IPS-15b (cell line): Measurements from ENCODE around the gene PXK.
A peak's percentile ranks its signal among the peaks of the same experiment; 100 is the strongest.

Experiments
- H3K27me3 ChIP-seq: one replicate; pipeline ENCODE4 v1.6.1; 2013; ENCODE audit warnings: low read length; ENCODE audit not compliant: control insufficient read depth, insufficient read depth
- H3K36me3 ChIP-seq: one replicate; pipeline ENCODE4 v1.6.1; 2013; ENCODE audit warnings: low read length; ENCODE audit not compliant: control insufficient read depth, insufficient read depth
- H3K4me1 ChIP-seq: one replicate; pipeline ENCODE4 v1.6.1; 2013; ENCODE audit warnings: mild to moderate bottlenecking, low read length; ENCODE audit not compliant: control insufficient read depth, insufficient read depth
- H3K4me3 ChIP-seq: one replicate; pipeline ENCODE4 v1.5.1; 2013; ENCODE audit warnings: low read depth, low read length
- H3K9ac ChIP-seq: one replicate; pipeline ENCODE4 v1.6.1; 2013; ENCODE audit warnings: low read depth, mild to moderate bottlenecking, low read length
- H3K9me3 ChIP-seq: one replicate; pipeline ENCODE4 v1.6.1; 2013; ENCODE audit warnings: mild to moderate bottlenecking, low read length; ENCODE audit not compliant: control insufficient read depth, insufficient read depth

The PXK gene

DNA sequence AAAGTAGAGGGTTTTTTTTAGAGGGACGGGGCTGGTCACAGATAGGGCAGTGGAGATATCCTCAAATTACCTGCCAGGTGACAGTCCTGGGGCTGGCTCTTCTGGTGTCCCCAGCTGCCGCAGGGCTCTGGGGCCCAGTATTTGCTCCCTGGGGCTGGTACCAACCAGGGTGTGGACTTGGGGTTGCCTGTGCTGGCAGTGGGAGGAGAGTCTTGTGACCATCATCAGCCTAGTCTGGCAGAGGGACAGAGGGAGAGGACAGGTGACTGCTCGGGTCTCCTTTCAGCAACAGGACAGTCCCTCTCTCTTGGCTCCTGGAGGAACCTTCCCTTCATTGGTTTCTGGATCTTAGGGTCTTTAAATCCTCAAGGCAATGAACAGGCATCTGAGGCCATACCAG, 34.5 kb upstream of the PXK start:
- no peaks in the 10 kb centered on the region for H3K27me3 ChIP-seq
- no peaks in the 10 kb centered on the region for H3K36me3 ChIP-seq
- H3K4me3 ChIP-seq = no peak overlapping the region
- H3K9me3 ChIP-seq = no peaks in the 10 kb centered on the region
- H3K4me1 ChIP-seq = peaks cover 2% of the 10 kb centered on the region
- H3K9ac ChIP-seq = no peak overlapping the region

DNA sequence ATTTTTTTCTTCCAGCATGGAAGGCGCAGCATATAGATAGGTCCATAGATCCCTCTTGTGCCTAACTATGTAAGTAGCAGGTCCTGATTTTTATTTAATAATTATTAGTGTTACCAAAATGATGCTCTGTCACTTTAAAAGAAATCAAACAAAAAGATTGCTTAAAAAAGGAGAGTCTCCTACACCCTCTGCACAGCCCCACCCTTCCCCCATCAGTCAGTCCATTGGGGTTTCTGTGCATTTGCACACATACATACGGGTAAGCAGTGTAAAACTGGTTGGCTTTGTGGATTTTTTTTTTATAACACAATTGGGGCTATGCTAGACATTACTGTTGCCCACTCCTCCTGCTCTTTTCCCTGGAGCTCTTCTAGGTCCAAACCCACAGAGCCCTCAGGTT, 33.6 kb upstream of the PXK start:
- peaks cover 2% of the 10 kb centered on the region for H3K4me1 ChIP-seq
- H3K36me3 ChIP-seq = no peaks in the 10 kb centered on the region
- no peak overlapping the region for H3K9ac ChIP-seq
- H3K4me3 ChIP-seq = no peak overlapping the region
- H3K27me3 ChIP-seq = no peaks in the 10 kb centered on the region
- no peaks in the 10 kb centered on the region for H3K9me3 ChIP-seq

DNA sequence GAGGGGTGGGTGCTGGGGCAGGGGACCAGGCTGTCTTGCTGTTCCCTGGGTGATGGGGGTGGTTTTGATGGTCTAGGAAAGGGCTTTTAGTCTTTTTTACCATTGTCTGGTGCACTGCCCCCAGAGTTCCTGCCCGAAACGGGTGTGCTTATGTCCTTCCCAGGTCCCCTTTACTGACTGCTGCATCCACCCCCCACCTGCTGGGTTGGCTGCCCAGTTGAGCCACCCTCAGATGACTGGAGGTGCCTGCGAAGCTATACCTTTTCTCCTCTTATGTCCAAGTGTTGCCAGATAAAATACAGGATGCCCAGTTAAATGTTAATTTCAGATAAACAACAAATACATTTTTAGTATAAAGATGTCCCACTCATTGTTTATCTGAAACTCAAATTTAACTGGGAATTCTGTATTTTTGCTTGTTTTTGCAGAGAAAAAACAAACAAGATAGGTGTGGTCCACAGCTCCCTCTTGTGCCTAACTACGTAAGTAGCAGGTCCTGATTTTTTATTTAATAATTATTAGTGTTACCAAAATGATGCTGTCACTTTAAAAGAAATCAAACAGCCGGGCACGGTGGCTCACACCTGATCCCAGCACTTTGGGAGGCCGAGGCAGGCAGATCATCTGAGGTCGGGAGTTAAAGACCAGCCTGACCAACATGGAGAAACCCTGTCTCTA, 32.7 kb upstream of the PXK start:
- no peak overlapping the region for H3K4me3 ChIP-seq
- no peaks in the 10 kb centered on the region for H3K27me3 ChIP-seq
- H3K9ac ChIP-seq = no peak overlapping the region
- H3K4me1 ChIP-seq = peaks cover 2% of the 10 kb centered on the region
- no peaks in the 10 kb centered on the region for H3K36me3 ChIP-seq
- H3K9me3 ChIP-seq = no peaks in the 10 kb centered on the region

DNA sequence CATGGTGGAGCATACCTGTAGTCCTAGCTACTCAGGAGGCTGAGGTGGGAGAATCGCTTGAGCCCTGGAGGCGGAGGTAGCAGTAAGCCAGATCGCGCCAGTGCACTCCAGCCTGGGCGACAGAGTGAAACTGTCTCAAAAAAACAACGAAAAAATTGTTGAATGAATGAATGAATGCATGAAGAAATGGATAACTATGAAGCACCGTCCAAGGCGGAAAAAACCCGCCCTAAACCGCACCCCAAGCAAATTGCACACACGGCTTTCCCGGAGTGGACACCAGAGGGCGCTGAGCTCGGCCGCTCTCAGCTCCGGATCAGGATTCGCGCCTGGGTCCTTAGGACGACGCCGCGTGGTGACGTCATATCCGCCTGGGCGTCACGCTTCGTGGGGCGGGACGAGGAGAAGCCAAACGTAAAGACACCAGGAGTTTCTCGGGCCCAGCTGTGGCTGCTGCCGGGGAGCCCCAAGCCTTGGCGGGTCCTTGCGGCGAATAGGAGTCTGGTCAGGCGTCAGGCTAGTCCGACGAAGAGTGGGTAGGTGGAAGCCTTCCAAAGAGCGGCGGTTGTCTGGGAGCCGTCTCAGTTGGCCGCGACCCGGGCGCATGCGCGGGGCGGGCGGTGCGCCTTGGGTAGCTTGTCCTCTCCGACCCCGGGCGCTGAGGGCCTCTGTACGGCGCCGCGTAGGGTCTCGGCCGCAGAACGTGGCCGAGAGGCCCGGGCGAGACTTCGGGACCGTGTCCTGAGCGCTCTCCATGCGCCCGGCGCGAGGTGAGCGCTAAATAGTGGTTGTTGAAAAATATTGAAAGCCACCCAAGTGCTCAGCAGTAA, 26.6 kb upstream of the PXK start, which contains the start of the genes HTD2 and RPP14:
HTD2 (plus strand) TSS at position 639 of the 830 bp plus-strand sequence. CDS start 11,094 bp downstream, outside the sequence.
RPP14 (plus strand) TSS at position 364 of the 830 bp plus-strand sequence. CDS start 4,085 bp downstream, outside the sequence.
- H3K9ac ChIP-seq = peak within 1 kb of the TSS; percentile 100

DNA sequence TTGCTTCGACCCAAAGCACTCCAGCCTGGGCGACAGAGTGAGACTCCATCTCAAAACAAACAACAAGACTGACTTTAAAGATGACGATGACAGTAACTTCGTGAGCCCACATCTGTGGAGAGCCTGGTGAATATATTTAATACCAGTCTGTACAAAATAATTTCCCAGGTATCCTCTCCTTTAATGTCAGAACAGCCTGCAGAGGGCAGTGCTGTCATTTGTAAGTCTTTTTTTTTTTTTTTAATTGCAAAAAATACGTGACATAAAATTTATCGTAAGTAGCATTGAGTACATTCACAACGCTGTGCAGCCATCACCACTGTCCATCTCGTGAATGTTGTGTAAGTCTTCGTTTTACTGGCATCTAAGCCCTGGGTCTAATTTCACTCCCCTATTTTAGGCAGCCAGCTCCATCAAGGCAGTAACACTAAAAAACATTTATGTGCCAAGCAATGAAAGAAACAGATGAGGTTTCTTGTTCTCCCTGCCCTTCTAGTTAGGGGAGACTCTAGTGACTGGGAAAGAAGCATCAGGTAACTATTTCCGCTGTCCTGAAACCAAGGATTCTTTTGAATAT, 25.0 kb upstream of the PXK start:
- no peaks in the 10 kb centered on the region for H3K27me3 ChIP-seq
- no peaks in the 10 kb centered on the region for H3K9me3 ChIP-seq
- peaks cover 19% of the 10 kb centered on the region for H3K36me3 ChIP-seq
- H3K4me1 ChIP-seq = peaks cover 4% of the 10 kb centered on the region
- peak overlapping the region; percentile 97 for H3K4me3 ChIP-seq
- peak overlapping the region; percentile 100 for H3K9ac ChIP-seq

More for the DNA sequence above, 26.6 kb upstream of the PXK start, which contains the start of the genes HTD2 and RPP14:
- H3K27me3 ChIP-seq = no peaks in the 10 kb centered on the region
- H3K4me1 ChIP-seq = peaks cover 4% of the 10 kb centered on the region
- H3K9me3 ChIP-seq = no peaks in the 10 kb centered on the region
- H3K36me3 ChIP-seq = peaks cover 3% of the 10 kb centered on the region
- H3K4me3 ChIP-seq = peak within 1 kb of the TSS; percentile 97

DNA sequence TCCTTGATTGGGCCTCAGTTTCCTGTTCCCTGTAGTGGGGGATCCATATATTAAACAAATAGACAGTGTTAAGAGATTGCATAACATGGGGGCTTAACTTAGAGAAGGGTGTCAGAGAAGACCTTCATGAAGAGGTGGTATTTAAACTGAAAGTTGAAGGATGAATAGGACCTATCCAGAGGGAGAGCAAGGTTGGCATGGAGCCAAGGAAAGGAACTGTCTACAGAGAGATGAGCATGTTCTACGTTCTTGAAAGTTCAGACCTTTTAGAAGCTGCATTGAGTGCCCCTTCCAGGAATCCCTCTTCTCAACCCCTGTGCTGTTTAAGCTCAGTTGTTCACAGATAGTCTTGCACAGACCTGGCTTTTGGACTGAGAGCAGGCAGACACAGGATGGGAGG, 24.0 kb upstream of the PXK start:
- no peaks in the 10 kb centered on the region for H3K27me3 ChIP-seq
- no peak overlapping the region for H3K4me3 ChIP-seq
- no peaks in the 10 kb centered on the region for H3K9me3 ChIP-seq
- H3K9ac ChIP-seq = no peak overlapping the region
- peaks cover 4% of the 10 kb centered on the region for H3K4me1 ChIP-seq
- H3K36me3 ChIP-seq = peaks cover 19% of the 10 kb centered on the region

DNA sequence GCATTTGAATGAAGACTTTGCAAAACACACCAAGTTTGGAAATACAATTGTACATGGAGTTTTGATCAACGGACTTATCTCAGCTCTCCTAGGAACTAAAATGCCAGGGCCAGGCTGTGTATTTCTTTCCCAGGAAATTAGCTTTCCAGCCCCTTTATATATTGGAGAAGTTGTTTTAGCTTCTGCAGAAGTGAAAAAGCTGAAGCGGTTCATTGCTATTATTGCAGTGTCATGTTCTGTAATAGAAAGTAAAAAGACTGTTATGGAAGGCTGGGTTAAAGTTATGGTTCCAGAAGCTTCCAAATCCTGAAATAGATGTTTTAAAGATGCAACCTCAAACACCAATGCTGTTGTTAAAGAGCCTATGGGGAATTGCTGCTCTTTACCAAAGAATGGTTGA, 14.9 kb upstream of the PXK start:
- Histone ChIP-seq H3K4me3 (no peak overlapping the region), H3K4me1 (peaks cover 13% of the 10 kb centered on the region), H3K27me3 (no peaks in the 10 kb centered on the region), H3K9me3 (no peaks in the 10 kb centered on the region), H3K9ac (no peak overlapping the region), H3K36me3 (peaks cover 17% of the 10 kb centered on the region)

DNA sequence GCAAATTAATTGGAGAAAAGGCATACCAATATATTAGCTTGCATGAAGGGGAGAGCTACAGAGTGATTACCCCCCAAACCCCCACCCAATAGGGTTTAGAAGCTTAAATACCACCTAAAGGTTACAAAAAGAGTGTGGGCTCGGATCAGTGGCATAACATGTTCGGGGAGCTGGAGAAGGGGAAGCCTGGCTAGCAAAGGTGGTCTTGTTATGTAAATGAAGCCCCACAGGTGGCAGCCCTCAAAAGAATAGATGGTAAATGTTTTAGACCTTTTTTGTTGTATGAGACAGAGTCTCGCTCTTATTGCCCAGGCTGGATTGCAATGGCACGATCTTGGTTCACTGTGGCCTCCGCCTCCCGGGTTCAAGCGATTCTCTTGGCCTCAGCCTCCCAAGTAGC, 10.9 kb upstream of the PXK start:
- Histone ChIP-seq H3K27me3 (no peaks in the 10 kb centered on the region), H3K4me3 (peak overlapping the region; percentile 2), H3K9ac (no peak overlapping the region), H3K9me3 (no peaks in the 10 kb centered on the region), H3K4me1 (peaks cover 13% of the 10 kb centered on the region), H3K36me3 (peaks cover 12% of the 10 kb centered on the region)

DNA sequence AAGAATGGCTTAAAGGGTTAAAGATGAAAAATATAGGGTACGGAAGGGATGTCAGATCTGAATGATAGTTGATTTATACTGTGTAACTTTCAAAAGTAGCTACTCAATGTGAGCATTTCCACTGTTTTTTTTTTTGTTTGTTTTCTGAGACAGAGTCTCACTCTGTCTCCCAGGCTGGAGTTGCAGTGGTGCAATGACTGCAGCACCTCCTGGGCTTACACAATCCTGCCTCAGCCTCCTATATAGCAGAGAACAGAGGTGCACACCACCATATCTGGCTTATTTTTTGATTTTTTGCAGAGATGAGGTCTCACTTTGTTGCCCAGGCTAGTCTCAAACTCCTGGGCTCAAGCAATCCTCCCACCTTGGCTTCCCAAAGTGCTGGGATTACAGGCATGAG, 9.9 kb upstream of the PXK start:
- Histone ChIP-seq H3K9ac (no peak overlapping the region), H3K36me3 (peaks cover 4% of the 10 kb centered on the region), H3K4me3 (no peak overlapping the region), H3K9me3 (no peaks in the 10 kb centered on the region), H3K4me1 (peaks cover 13% of the 10 kb centered on the region), H3K27me3 (no peaks in the 10 kb centered on the region)

DNA sequence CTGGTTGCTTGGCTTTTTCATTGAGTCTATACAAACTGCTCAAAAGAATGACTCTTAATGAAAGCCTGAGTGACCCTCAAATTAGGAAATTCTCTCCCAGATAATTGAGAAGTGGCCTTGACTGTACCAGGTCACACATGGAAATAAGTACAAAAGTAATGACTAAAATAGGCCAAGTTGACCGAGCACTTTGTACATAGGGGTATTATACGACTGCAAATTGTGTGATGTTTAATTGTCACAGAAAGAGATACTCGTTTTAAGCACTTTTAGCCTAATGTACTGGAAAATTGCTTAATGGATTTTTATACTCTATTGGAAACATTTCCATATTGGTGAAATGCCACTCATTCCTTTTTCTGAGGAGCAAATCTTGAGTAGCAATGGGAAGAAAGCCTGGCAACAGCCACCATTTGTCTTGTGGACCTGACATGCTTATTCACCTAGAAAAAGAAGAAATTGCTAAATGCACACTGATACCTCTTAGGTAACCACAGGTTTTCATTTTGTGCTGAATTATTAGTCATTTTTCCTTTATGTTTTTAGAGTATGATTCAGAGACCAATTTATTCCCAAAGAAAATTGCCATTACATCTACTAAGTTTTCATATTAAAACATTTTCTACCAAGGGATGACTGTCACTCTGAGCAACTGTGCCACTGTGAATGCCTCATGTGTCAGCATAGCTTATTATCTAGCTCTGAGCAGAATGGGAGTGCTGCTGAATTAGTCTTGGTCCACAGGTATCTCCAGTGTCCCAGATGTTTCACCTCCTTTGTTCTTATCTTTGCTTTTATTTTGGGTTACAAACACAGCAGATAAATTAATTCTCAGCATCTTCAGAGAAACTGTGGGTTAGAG, 8.9 kb upstream of the PXK start:
- Histone ChIP-seq H3K4me1 (peaks cover 13% of the 10 kb centered on the region), H3K4me3 (no peak overlapping the region), H3K9me3 (no peaks in the 10 kb centered on the region), H3K9ac (no peak overlapping the region), H3K27me3 (no peaks in the 10 kb centered on the region), H3K36me3 (no peaks in the 10 kb centered on the region)
